Measurements from ENCODE around the gene ITGB2.
"Not testable (repeated sequence)": the region's sequence is repeated elsewhere in the genome, so short reads cannot be mapped to it uniquely, and the experiment has no call there.

Gene ITGB2

DNA sequence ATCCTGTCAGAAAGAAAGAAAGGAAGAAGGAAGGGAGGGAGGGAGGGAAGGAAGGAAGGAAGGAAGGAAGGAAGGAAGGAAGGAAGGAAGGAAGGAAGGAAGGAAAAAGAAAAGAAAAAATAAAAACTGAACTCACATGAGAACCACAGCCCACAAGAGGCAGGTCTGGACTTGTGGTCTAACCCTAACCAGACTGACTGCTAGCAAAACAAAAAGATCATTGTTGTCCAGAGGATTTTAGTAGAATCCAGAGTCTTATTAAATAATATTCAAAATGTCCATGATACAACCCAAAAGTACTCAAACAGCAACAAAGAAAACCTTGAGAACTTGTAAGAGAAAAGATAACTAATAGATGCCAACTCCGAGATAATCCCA, 4.7 kb upstream of the ITGB2 start:
- DNase-seq, result no peak

DNA sequence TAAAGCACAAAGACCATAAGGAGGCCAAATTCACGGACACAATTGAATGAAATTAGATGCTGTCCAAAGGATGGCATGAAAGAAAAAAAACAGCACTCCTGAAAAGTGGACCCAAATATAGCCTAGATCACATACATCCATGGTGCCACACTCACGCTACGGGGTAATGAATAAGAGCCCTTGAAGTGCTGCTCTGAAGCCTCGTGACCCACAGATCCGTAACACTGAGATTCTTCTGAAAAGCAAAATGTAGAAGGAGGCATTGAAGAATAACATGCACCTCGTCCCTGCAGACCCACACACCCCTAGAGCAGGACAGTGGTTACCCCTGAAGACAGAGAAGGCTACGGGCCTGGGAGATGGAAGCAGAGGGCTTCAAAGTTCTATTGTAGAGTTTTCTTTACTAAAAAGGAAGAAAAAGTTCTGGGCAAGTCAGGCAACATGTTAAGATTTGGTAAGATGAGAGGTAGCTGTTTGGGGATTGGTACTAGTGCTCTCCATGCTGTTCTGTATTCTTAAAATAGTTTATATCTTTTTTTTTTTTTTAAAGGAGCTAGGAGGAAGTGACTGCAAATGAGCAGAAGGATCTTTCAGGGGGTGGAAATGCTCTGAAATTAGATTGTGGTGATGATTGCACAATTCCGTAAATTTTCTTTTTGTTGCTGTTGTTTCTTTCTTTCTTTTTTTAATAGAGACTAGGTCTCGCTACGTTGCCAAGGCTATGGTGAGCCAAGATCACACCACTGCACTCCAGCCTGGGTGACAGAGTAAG, 4.1 kb upstream of the ITGB2 start:
- DNase-seq, result no peak

DNA sequence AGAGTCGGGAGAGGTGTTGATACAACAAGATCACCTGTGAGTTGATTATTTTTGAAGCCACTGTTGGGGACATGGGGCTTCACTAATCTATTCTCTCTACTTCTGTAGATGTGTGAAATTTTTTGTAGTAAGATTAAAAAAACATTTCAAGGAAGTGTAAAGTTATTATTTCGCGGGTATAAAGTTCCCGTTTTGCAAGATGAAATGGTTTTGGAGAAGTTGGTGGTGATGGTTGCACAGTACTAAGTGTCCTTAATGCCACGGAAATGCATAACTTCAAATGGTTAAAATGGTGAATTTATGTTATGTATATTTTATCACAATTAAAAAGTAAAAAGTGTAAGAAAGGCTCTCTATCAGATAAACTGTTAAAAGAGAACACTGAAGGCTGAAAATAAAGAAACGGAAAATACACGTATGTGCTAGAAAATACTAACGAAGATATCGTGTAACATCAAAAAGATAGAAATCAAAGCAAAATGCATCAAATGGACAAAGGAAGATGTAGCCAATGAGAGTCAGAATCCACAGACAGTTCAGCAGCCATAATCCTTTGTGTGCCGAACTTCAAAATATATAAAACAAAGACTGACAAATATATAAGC, 2.9 kb upstream of the ITGB2 start:
- no peak for DNase-seq

DNA sequence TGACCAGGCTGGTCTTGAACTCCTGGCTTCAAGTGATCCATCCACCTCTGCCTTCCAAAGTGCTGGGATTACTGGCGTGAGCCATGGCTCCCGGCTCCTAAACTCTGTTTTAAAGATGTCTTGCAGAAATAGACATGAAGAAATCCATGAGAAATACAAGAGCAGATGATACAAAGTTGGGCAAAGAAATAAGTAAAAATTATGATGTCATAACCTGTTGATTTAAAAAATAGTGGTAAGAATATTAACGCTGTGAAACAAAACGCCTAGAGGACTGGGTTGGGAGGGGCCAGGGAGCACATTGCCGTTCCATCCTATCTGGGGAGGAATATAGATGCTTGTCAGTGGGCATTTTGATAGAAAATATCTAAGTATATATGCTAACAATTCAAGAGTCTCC, 1.2 kb upstream of the ITGB2 start:
- DNase-seq, result no peak

DNA sequence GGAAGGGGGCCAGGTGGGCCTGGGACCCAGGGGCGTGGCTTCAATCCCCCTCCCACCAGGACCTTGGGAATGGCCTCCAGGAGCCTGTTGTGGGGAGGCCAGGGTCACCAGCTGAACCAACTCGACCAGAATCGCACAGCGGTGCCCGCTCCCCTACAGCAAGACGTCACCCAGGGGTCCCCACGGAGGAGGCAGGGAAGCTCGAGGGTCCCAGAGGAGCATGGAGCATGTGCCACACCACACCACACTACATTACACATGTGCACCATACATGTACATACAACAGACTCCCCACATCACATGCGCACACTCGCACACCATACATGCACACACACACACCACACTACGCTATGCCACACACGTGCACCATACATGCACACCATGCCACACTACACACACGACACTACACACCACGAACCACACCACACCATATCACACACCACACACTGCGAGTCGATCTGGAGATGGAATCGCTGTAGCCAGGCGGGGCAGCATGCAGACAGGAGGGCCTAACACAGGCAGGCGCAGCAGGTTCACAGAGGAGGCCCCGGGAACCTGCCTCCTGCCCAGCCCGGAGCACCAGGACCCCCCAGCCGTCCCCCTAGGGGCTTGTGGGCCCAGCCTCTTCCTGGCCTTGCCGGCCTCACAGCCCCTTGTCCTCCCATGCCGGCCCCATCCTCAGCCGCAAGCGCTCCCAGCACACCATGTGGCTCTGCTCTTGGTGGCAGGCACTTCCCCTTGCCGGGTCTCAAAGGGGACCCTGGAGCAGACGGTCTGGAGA, 596 bp downstream of the ITGB2 start:
- peak; percentile 38 for DNase-seq

DNA sequence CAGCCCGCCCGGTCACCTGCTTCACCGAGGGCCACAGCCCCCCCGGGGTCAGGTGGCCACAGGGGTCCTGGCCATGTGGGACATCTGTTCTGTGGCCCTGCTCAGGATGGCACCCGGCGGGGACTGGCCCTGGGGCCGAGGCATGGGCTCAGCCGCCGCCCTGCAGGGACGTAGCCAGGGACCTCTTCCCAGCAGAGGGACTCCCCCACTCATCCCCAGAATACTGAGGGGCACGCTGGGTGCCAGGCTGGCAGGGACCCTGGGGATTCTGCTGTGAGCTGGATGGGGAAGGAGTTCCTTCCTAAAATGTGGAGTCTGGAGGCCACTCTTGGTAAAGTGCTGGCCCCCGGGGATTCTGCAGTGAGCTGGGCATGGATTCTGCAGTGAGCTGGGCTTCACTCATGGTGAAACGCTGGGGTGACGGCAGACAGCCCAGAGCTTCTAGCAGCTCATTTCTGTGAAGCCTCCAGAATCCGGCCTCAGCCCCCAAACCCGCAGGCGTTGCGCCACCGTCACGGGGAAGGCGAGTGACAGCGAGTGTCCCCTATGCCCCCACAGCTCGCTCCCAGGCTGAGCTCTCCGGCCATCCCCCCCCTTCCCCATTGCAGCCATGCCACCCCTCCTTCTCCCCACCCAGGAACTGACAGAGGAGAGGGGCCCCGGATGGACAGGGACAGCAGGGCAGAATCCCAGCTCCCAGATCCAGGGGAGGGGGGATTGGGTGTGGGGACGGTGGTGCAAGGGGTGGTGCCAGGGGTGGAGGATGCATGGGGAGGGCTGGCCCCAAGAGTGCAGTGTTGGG, 1.4 kb downstream of the ITGB2 start:
- no peak for DNase-seq

DNA sequence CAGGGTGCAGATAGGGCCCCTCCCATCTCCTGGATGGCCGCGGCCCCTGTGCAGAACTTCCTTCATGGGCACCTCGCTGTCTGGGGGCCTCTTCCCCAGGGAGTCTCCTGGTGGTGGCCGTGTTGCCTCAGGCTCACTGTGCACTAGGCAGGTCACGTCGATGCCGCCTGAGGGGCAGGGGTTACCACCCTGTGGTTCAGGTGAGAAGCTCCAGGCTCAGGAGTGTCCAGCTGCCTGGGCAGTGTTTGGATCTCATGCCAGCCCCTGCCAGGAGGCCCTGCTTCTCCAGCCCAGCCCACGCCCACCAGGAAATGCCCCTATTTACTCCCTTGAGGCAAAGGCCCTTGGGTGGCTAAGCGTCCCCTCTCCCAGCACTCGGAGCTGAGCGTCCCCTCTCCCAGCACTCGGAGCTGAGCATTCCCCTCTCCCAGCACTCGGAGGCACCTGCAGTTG, 2.1 kb downstream of the ITGB2 start:
- no peak for DNase-seq

DNA sequence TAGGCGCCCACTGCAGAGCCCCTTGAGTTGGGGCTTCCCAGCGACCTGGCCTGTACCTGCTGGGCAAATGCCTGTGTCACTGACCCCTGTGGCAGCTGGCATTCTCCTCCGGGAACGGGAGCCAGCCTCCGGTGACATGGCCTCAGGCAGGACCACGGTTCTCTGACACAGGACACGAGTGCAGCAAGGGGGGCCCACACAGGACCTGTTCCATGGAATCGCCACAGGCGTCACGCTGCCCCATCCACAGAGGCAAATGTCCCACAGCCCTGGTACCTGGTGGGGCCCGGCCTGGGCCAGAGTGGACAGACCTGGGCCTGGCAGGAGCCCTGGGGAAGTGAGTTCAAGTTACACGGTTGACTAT, 2.6 kb downstream of the ITGB2 start:
- DNase-seq, result no peak

DNA sequence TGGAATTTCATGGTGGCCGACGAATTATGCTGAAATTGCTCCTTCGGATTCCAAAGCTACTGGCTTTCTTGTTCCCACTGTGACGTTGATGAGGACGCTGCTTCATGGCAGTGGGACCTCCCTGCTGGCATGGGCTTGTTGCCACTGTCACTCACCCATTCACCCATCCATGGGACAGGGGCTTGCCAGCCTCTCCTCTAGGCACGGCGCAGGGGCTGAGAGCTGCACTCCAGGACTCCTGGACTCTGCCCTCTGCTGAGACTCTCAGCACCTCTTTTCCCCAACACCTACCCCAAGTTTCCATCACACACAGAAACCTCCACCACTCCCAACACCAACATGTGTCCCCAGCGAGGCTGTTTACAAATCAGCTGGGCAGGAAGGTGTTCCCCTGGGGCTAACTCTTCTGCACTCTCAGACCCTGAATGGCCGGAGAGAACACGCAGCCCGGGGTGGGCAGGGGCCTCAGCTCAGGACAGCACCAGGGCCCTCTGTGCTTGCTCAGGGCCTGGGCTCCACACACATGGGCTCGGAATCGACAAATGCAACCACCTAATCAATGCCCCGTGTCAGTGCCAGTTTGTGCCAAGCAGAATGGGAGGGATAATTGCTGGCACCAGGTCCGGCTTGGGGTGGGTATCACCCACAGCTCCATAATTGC, 3.1 kb downstream of the ITGB2 start:
- DNase-seq, result no peak

DNA sequence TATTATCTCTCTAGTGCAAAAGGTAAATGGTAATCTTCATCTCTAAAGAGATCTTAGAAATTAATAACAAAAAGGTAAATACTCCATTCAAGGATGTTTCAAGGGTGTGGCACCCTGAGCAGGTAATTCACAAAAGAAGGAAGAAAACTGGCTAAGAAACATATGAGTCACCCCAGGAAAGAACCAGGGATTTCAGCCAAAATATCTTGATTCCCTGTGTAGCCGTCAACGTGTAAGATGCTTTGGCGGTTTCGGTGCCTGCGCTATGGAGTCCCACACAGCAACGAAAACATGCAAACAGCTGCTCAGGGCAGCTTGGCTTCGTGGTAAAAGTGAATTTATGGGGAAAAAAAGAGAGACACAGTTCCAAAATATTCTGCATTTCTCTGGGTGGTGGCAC, 3.7 kb downstream of the ITGB2 start:
- no peak for DNase-seq

DNA sequence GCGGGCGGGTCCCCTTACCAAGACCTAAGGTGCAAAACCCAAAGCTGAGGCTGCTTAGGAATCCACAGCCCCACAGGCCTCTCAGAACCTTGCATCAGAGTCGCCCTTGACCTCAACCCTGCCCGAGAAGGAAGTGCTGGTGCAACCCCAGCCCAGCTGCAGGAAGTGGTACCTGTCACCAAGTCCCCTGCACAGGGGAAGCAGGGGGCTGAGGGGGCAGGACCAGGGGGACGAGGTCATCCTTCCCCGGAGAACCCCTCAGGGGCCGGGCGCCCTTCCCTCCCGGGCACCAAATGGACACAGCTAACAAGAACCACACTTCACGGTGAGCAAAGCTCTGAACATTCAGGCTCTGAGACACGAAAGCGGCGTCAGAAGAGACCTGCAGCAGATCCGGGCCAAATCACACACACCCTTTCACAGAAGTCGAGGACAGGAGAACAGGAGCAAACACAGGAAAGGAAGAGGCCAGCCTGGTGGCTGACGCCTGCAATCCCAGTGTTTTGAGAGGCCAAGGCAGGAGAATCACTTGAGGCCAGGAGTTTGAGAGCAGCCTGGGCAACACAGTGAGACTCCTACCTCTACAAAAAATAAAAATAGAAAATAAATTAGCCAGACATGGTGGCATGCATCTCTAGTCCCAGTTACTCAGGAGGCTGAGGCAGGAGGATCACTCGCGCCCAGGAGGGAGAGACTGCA, 6.4 kb downstream of the ITGB2 start:
- no peak for DNase-seq

DNA sequence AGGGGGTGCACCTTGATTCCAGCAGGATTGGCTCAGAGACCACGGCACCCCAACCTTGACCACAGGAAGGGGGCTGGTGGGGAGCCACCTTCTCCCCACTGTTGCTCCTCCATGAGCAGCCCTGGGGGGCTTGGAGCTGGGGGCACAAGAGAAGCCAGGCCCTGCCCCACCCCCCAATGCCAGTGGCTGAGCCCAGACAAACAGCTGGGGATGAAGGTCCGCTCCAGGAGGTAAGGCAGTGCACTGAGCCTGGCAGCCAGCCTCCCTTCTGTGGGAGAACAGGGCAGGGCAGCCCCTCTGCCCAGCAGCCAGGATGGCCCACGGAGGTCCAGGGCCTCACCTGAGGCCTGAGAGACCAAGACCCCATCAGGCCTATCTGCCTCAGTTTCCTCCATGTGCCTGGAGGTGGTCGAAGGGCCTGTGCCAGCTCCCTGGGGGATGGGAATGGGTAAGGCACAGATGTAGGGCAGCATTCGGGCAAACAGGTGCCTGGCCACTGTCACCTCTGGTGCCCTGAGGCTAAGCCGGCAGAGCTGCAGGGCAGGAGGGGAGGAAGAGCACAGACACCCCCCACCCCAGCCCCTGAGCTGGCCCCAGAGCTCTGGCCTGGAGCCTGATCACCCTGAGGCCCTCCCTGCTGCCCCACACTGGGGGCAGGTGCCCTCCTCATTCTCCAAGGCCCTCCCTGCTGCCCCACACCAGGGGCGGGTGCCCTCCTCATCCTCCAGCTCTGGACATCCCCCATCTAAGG, 7.1 kb downstream of the ITGB2 start:
- no peak for DNase-seq

DNA sequence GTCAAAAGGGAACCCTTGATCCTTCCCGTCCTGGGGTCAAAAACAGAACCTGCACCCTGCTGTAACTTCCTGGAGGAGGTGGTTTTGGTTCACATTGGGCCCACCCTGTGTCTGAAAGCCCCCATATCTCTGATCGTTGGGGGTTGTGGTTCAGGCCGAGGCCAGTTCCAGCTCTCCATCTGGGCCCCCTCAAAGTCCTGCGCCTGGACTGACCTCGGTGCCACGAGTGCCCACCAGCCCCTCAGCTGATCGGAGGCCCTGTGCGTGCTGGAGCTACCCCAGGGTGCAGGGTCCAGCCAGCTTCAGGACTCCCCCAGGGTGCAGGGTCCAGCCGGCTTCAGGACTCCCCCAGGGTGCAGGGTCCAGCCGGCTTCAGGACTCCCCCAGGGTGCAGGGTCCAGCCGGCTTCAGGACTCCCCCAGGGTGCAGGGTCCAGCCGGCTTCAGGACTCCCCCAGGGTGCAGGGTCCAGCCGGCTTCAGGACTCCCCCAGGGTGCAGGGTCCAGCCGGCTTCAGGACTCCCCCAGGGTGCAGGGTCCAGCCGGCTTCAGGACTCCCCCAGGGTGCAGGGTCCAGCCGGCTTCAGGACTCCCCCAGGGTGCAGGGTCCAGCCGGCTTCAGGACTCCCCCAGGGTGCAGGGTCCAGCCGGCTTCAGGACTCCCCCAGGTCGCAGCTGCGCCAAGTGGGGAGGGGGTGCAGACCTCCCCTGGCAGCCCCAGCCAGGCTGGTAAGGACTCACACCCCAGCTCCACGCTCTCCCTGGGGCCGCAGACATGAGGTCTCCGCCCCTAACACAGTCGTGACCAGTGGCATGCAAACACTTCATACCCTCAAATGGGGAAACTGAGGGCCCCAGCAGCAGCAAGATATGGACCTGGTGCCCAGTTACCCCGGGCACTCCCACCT, 7.9 kb downstream of the ITGB2 start:
- not testable (repeated sequence) for DNase-seq

DNA sequence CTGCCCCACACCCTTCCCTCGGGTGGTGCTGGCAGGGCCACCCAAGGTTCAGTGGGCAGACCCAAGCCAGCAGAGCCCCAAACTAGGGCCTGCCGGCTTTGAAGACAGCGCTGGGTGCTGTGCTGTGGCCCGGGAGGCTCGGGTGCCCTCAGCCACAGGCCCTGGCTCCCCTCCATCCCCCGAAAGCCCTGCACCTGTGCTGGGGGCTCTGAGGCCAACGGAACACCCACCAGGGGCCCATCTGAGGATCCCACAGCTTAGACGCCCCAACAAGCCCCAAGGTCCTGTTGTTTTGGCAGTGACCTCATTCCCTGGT, 8.6 kb downstream of the ITGB2 start:
- no peak for DNase-seq

DNA sequence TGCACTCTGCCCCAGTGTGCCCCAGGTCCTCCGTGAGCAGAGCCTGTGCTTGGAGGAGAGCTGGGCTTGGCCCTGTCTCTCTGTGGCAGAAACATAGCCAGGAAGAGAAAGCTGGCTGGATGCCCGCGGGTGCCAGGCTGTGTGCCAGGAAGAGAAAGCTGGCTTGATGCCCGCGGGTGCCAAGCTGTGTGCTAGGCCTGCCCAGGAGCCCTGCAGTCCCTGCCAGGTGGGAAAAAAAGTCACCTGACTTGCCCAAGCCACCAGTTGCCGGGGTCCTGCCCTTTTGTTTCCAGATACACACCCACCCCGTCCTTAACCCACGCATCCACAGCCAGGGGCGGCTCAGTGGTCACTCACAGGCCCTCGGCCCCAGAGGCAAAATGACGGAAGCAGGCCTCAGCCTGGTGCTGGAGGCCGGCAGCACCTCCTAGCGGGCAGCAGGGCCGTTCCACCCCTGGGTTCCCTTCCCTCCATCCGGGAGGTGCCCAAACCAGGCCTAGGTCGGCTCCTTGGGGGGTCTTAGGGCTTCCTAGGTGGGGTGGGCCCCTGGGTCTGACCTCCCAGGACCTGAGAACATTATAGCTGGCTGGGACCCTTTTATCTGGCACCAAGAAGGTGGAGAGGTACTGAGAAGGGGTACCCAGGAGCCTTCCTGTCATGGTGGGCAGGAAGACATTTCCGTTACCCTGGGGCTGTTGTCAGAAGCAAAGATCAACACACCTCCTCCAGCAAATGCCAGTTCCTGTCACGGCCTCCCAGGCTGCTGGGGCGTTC, 9.1 kb downstream of the ITGB2 start:
- peak; percentile 93 for DNase-seq

DNA sequence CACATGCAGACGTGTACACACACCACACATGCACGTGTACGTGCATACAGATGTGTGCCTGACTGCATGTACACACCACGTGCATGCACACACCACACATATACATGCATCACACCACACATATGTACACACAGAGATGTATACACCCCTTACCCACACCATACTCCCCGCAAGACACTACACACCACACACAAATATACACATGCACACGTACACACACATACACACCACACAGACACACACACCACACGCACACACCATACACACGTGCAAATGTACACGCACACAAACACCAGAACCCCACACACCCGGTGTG, 9.7 kb downstream of the ITGB2 start:
- no peak for DNase-seq

DNA sequence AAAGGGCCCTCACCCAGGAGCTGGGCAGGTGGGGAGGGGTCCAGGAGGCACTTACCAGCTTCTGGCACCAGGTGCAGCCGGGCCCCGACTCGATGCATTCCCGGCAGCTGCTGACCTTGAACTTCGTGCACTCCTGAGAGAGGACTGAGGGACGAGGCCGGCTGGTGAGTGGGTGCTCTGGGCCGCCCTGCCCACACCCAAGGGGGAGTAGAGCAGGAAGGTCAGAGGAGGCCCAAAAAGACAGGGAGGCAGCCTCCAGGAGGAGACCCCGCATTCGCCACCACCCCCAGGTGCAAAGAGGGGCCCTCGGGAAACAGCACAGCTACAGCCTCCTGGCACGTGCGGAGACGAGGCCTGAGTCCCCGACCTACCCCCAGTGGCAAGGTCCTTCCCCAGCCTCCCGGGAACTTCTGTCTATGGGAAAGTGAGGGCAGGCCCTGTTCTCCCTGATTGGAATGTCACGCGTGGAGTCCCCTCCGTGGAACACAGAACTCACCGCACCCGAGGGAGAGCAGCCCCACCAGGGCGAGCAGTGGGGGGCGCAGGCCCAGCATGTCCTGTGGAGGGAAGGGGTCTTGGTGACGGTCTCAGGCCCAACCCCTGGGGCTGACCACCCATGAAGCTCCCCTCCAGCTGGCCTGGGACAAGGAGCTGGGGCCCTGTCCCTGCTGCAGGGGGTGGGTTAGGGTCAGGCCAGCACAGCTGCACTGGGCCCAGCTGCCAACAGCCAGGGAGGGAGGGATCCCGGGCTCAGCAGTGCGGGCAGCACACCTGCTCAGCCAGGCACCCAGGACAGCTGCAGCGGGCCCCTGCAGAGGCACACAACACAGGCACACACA, 10.3 kb downstream of the ITGB2 start:
- DNase-seq, result no peak

DNA sequence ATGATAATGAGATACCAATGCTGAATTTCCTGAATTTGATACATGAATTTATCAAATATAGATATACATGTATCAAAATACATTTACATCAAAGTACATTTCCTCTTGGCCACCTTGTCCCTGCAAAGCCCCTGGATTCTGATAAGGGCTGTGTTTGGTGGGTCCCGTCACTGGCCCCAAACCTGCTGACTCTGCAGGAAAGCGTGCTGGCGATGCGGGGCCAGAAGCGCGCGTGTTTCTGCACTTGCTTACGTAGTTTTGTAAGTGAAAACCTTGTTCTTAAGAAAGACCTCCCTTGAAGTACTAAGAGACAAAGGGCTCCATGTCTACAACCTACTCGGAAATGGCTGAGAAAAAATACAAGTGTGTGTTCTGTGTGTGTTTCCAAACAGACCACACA, 11.0 kb downstream of the ITGB2 start:
- no peak for DNase-seq

DNA sequence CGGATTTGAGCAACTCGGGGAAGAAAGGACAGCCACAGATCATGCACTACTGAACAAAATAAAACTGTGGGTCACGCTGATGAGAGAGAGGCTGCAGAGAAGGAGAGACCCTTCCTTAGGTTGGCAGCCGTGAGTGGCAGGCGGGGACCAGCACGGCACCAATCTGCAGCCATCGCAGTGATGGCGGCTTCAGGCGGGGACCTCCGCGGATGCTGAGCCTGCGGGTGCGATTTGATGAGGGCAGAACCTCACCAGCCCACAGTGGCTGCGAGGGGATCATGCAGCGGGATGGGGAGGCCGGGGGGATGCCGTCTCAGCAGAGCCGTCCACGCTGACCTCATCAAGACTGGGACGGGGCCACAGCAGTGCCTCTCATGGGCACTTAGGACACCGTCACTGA, 11.8 kb downstream of the ITGB2 start:
- no peak for DNase-seq

Measured in hematopoietic multipotent progenitor cell treated with erythropoietin and hydrocortisone succinate and interleukin-3 and kit ligand, for 8 days (in vitro differentiated cells).